Naive B cell (primary cell): ENCODE measurements around the gene ADCY7. TPM values are rescaled to one million over a fixed set of nuclear protein-coding genes. Genes with fewer than 3 reads are reported as not detected.

Source experiments
- ATAC-seq, 2 donors: fragments of 150-1000 bp; cut with Tn5 transposase; 2 replicates each; pipeline ENCODE4 v1.10.0; 2021; ENCODE audit warnings: low read depth in 2 of 2, mild to moderate bottlenecking in 2 of 2, moderate library complexity in 2 of 2
- DNase-seq: peaks from one replicate; pipeline ENCODE4 v3.0.0; 2022
- H3K27ac Mint-ChIP-seq, 6 donors: one replicate each; pipeline ENCODE4 v1.8.0; 2020 to 2022; ENCODE audit warnings: mild to moderate bottlenecking in 6 of 6, mixed read lengths in 6 of 6, moderate library complexity in 5 of 6, inconsistent platforms in 2 of 6
- H3K27me3 Mint-ChIP-seq, 3 donors: one replicate each; pipeline ENCODE4 v1.8.0; 2021 to 2022; ENCODE audit warnings: mixed read lengths in 3 of 3, mild to moderate bottlenecking in 1 of 3
- H3K36me3 Mint-ChIP-seq, 2 donors: one replicate each; pipeline ENCODE4 v1.8.0; 2020 to 2022; ENCODE audit warnings: mixed read lengths in 2 of 2, inconsistent platforms in 1 of 2, mild to moderate bottlenecking in 1 of 2
- H3K4me1 Mint-ChIP-seq, 3 donors: one replicate each; pipeline ENCODE4 v1.8.0; 2020 to 2022; ENCODE audit warnings: mixed read lengths in 3 of 3, inconsistent platforms in 1 of 3, mild to moderate bottlenecking in 1 of 3, moderate library complexity in 1 of 3
- H3K4me3 Mint-ChIP-seq, 8 donors: one replicate each; pipeline ENCODE4 v1.8.0; 2020 to 2022; ENCODE audit warnings: mild to moderate bottlenecking in 8 of 8, mixed read lengths in 8 of 8, moderate library complexity in 8 of 8, inconsistent platforms in 2 of 8
- H3K9me3 Mint-ChIP-seq, 7 donors: one replicate each; pipeline ENCODE4 v1.8.0; 2020 to 2022; ENCODE audit warnings: mixed read lengths in 7 of 7, mild to moderate bottlenecking in 5 of 7, inconsistent platforms in 2 of 7, moderate library complexity in 1 of 7
- polyA plus RNA-seq, 6 donors: library from polyadenylated mRNA; unstranded; fragments of 300-500 nt; fragmentation: Illumina TruSeq; gene quantifications; one replicate each; pipeline ENCODE4 v1.2.3, GENCODE V29; 2021; ENCODE audit warnings: low read depth in 6 of 6

Gene ADCY7
- polyA plus RNA-seq, 6 donors from 2014 or later: 23.0 to 42.8 (median 35.9) TPM

- Mint-ChIP-seq H3K4me3 (peak overlapping the region; percentile 9 to 91 (median 82)), H3K4me1 (peaks cover 69 to 85% (median 85%) of the 10 kb centered on the region in 3 donors), H3K9me3 (peaks cover 0 to 3% (median 0%) of the 10 kb centered on the region in 7 donors), H3K36me3 (peaks cover 4 to 14% of the 10 kb centered on the region in 2 donors), H3K27ac (peak overlapping the region; percentile 53 to 99 (median 96)), H3K27me3 (no peaks in the 10 kb centered on the region)
- ATAC-seq: no peak
- DNase-seq: no peak
Measured at GRCh38 chr16:50282955-50283631, 16.7 kb downstream of the ADCY7 start.

- DNase-seq: no peak
- Mint-ChIP-seq H3K9me3 (no peaks in the 10 kb centered on the region), H3K4me3 (peak overlapping the region; percentile 39 to 90 (median 82)), H3K27me3 (no peaks in the 10 kb centered on the region), H3K4me1 (peaks cover 62 to 77% (median 77%) of the 10 kb centered on the region in 3 donors), H3K27ac (peak overlapping the region; percentile 24 to 97 (median 73)), H3K36me3 (peaks cover 0 to 14% of the 10 kb centered on the region in 2 donors)
- ATAC-seq: no peak
Measured at GRCh38 chr16:50284131-50284911, 18.0 kb downstream of the ADCY7 start.

GRCh38 chr16:50285406-50286003 is 19.2 kb downstream of the ADCY7 start:
- ATAC-seq: no peak
- no peak for DNase-seq
- Mint-ChIP-seq H3K27ac (peak overlapping the region in 3 of 6 donors; percentile 36 to 97 (median 90)), H3K9me3 (no peaks in the 10 kb centered on the region), H3K27me3 (no peaks in the 10 kb centered on the region), H3K36me3 (peaks cover 0 to 14% of the 10 kb centered on the region in 2 donors), H3K4me3 (peak overlapping the region in 5 of 8 donors; percentile 6 to 90 (median 20)), H3K4me1 (peaks cover 55 to 67% (median 65%) of the 10 kb centered on the region in 3 donors)

- Mint-ChIP-seq H3K9me3 (no peaks in the 10 kb centered on the region), H3K4me1 (peaks cover 50 to 62% (median 56%) of the 10 kb centered on the region in 3 donors), H3K4me3 (peak overlapping the region in 1 of 8 donors; percentile 40), H3K27ac (no peak overlapping the region), H3K27me3 (no peaks in the 10 kb centered on the region), H3K36me3 (peaks cover 0 to 14% of the 10 kb centered on the region in 2 donors)
- ATAC-seq (no peak), DNase-seq (no peak)
Measured at GRCh38 chr16:50286681-50287080, 20.3 kb downstream of the ADCY7 start.

- Mint-ChIP-seq H3K36me3 (peaks cover 0 to 22% of the 10 kb centered on the region in 2 donors), H3K4me3 (no peak overlapping the region), H3K27me3 (no peaks in the 10 kb centered on the region), H3K9me3 (no peaks in the 10 kb centered on the region), H3K27ac (no peak overlapping the region), H3K4me1 (peaks cover 37 to 49% (median 42%) of the 10 kb centered on the region in 3 donors)
- no peak for DNase-seq
- no peak for ATAC-seq
Measured at GRCh38 chr16:50288026-50288425, 21.7 kb downstream of the ADCY7 start.

- DNase-seq (no peak), ATAC-seq (no peak)
- H3K9me3 Mint-ChIP-seq: no peaks in the 10 kb centered on the region
- H3K36me3 Mint-ChIP-seq: peaks cover 0 to 22% of the 10 kb centered on the region in 2 donors
- H3K27ac Mint-ChIP-seq: peak overlapping the region in 2 of 6 donors; percentile 10 to 24
- no peaks in the 10 kb centered on the region for H3K27me3 Mint-ChIP-seq
- no peak overlapping the region for H3K4me3 Mint-ChIP-seq
- peaks cover 28 to 40% (median 34%) of the 10 kb centered on the region in 3 donors for H3K4me1 Mint-ChIP-seq
Measured at GRCh38 chr16:50288920-50289319, 22.6 kb downstream of the ADCY7 start.

- Mint-ChIP-seq H3K4me1 (peaks cover 18 to 28% (median 21%) of the 10 kb centered on the region in 3 donors), H3K27me3 (no peaks in the 10 kb centered on the region), H3K27ac (peak overlapping the region in 2 of 6 donors; percentile 29 to 36), H3K4me3 (no peak overlapping the region), H3K36me3 (peaks cover 0 to 22% of the 10 kb centered on the region in 2 donors), H3K9me3 (no peaks in the 10 kb centered on the region)
- ATAC-seq: no peak
- no peak for DNase-seq
Measured at GRCh38 chr16:50289950-50290764, 23.8 kb downstream of the ADCY7 start.

- peaks cover 4 to 29% of the 10 kb centered on the region in 2 donors for H3K36me3 Mint-ChIP-seq
- no peak overlapping the region for H3K4me3 Mint-ChIP-seq
Measured at GRCh38 chr16:50290856-50291255, 24.5 kb downstream of the ADCY7 start.

GRCh38 chr16:50291719-50292565 is 25.6 kb downstream of the ADCY7 start:
- ATAC-seq: no peak
- no peak for DNase-seq

More at GRCh38 chr16:50290856-50291255, 24.5 kb downstream of the ADCY7 start:
- no peaks in the 10 kb centered on the region for H3K9me3 Mint-ChIP-seq
- H3K27me3 Mint-ChIP-seq: no peaks in the 10 kb centered on the region
- H3K4me1 Mint-ChIP-seq: peaks cover 17 to 26% (median 17%) of the 10 kb centered on the region in 3 donors
- ATAC-seq (no peak), DNase-seq (no peak)
- no peak overlapping the region for H3K27ac Mint-ChIP-seq

GRCh38 chr16:50292566-50292948 is 26.2 kb downstream of the ADCY7 start:
- Mint-ChIP-seq H3K9me3 (no peaks in the 10 kb centered on the region), H3K4me3 (no peak overlapping the region), H3K4me1 (peaks cover 13 to 16% (median 14%) of the 10 kb centered on the region in 3 donors), H3K27ac (peak overlapping the region in 2 of 6 donors; percentile 60 to 84), H3K36me3 (peaks cover 4 to 23% of the 10 kb centered on the region in 2 donors), H3K27me3 (no peaks in the 10 kb centered on the region)
- ATAC-seq (no peak), DNase-seq (no peak)

More at GRCh38 chr16:50291719-50292565, 25.6 kb downstream of the ADCY7 start:
- Mint-ChIP-seq H3K27me3 (no peaks in the 10 kb centered on the region), H3K4me1 (peaks cover 13 to 18% (median 14%) of the 10 kb centered on the region in 3 donors), H3K9me3 (no peaks in the 10 kb centered on the region), H3K36me3 (peaks cover 4 to 23% of the 10 kb centered on the region in 2 donors), H3K27ac (peak overlapping the region in 2 of 6 donors; percentile 83 to 84), H3K4me3 (no peak overlapping the region)

GRCh38 chr16:50293041-50293783 is 26.9 kb downstream of the ADCY7 start:
- Mint-ChIP-seq H3K27me3 (no peaks in the 10 kb centered on the region), H3K36me3 (peaks cover 4 to 20% of the 10 kb centered on the region in 2 donors), H3K4me3 (no peak overlapping the region), H3K27ac (peak overlapping the region in 1 of 6 donors; percentile 60), H3K9me3 (no peaks in the 10 kb centered on the region), H3K4me1 (peaks cover 13 to 17% (median 14%) of the 10 kb centered on the region in 3 donors)
- no peak for DNase-seq
- no peak for ATAC-seq
